CD4-positive, alpha-beta T cell (primary cell): ENCODE results near the gene ACVR1B. TPM values are rescaled to one million over a fixed set of nuclear protein-coding genes. Genes with fewer than 3 reads are reported as not detected.

Experiments
- ATAC-seq: fragments of 200-7000 bp; cut with Tn5 transposase; one replicate; pipeline ENCODE4 v1.10.0; 2022; ENCODE audit warnings: mild to moderate bottlenecking; ENCODE audit not compliant: poor library complexity
- CTCF ChIA-PET: fragments of 350-600 bp; sonication (Branson Sonifier 250); formaldehyde crosslinking; loops from one replicate; lab custom pipeline; 2021; ENCODE audit warnings: antibody characterized with exemption, inconsistent platforms; lab: Charles Lee
- POLR2A ChIA-PET: fragments of 350-600 bp; sonication (Branson Sonifier 250); formaldehyde crosslinking; loops from one replicate; lab custom pipeline; 2021; ENCODE audit warnings: antibody characterized with exemption, inconsistent platforms; lab: Charles Lee
- DNase-seq, 14 experiments: peaks; one replicate each; pipeline ENCODE4 v3.0.0-alpha.2; 2013 to 2020; ENCODE audit warnings: mixed read lengths in 2 of 14
- H3K27ac ChIP-seq, 2 donors: one replicate each; pipeline versions ENCODE4 v1.5.1 to v1.7.0; 2013; ENCODE audit warnings: low read length in 2 of 2, low read depth in 1 of 2, mild to moderate bottlenecking in 1 of 2
- H3K27me3 ChIP-seq, 2 experiments: 1 replicate in 1 of 2; 2 replicates in 1 of 2; pipeline versions ENCODE4 v1.6.1 to v1.7.0; 2013; ENCODE audit warnings: low read length in 2 of 2, control low read depth in 1 of 2, mild to moderate bottlenecking in 1 of 2, moderate library complexity in 1 of 2; ENCODE audit not compliant: insufficient read depth in 2 of 2, control insufficient read depth in 1 of 2
- H3K36me3 ChIP-seq: one replicate; pipeline ENCODE4 v1.6.1; 2013; ENCODE audit warnings: low read length, control low read depth; ENCODE audit not compliant: insufficient read depth
- H3K4me1 ChIP-seq: one replicate; pipeline ENCODE4 v1.6.1; 2013; ENCODE audit warnings: low read length, control low read depth; ENCODE audit not compliant: insufficient read depth
- H3K4me3 ChIP-seq: one replicate; pipeline ENCODE4 v1.5.1; 2013; ENCODE audit warnings: mild to moderate bottlenecking, low read length, moderate library complexity
- H3K9me3 ChIP-seq, 2 experiments: 1 replicate in 1 of 2; 2 replicates in 1 of 2; pipeline versions ENCODE4 v1.6.1 to v1.7.0; 2013; ENCODE audit warnings: low read length in 2 of 2, mild to moderate bottlenecking in 2 of 2, control low read depth in 1 of 2, moderate library complexity in 1 of 2; ENCODE audit not compliant: control insufficient read depth in 1 of 2, insufficient read depth in 1 of 2
- H3K27ac Mint-ChIP-seq: one replicate; pipeline ENCODE4 v1.8.0; 2020; ENCODE audit warnings: mixed read lengths
- H3K27me3 Mint-ChIP-seq: one replicate; pipeline ENCODE4 v1.8.0; 2021; ENCODE audit warnings: mixed read lengths
- H3K36me3 Mint-ChIP-seq: one replicate; pipeline ENCODE4 v1.8.0; 2021; ENCODE audit warnings: low read depth, mixed read lengths
- H3K4me1 Mint-ChIP-seq: one replicate; pipeline ENCODE4 v1.8.0; 2021; ENCODE audit warnings: low read depth, mixed read lengths
- H3K4me3 Mint-ChIP-seq: one replicate; pipeline ENCODE4 v1.8.0; 2020; ENCODE audit warnings: mild to moderate bottlenecking, mixed read lengths
- H3K9me3 Mint-ChIP-seq: one replicate; pipeline ENCODE4 v1.8.0; 2020; ENCODE audit warnings: mixed read lengths
- CTCF ChIP-seq: fragments of 200-600 bp; IDR thresholded peaks from one replicate; pipeline ENCODE4 v1.8.0; 2022; ENCODE audit warnings: antibody characterized with exemption, mild to moderate bottlenecking
- intact Hi-C, 2 experiments: fragments of 100-400 bp; cut with DNase I in 1 of 2; cut with micrococcal nuclease in 1 of 2; formaldehyde crosslinking; loops; one replicate each; pipeline versions ENCODE4 v1.15.1 to v1.9.0; 2023 to 2025; cut with DNase I, micrococcal nuclease
- total RNA-seq, 174 experiments: library from RNA in 2 of 174; stranded (reverse) in 2 of 174; gene quantifications; one replicate each; pipeline ENCODE4 v1.2.3 and lab custom pipeline; 2021 to 2026

Gene ACVR1B
- total RNA-seq, 2 experiments from 2014 or later = 14.2 to 14.5 TPM

GRCh38 chr12:51943346-51943745 lies 8.2 kb upstream of the ACVR1B start:
- Histone ChIP-seq H3K4me3 (no peak overlapping the region), H3K9me3 (peaks cover 5 to 9% of the 10 kb centered on the region in 2 experiments), H3K27ac (no peak overlapping the region), H3K4me1 (no peaks in the 10 kb centered on the region), H3K36me3 (no peaks in the 10 kb centered on the region), H3K27me3 (peaks cover 0 to 2% of the 10 kb centered on the region in 2 experiments)
- no peaks in the 10 kb centered on the region for H3K9me3 Mint-ChIP-seq
- H3K36me3 Mint-ChIP-seq = no peaks in the 10 kb centered on the region
- H3K27me3 Mint-ChIP-seq = no peaks in the 10 kb centered on the region
- no peak for TF ChIP-seq CTCF
- H3K4me1 Mint-ChIP-seq = peaks cover 6% of the 10 kb centered on the region
- DNase-seq = no peak
- intact Hi-C loops = no loop called here
- CTCF ChIA-PET = no interaction called here
- no peak overlapping the region for H3K4me3 Mint-ChIP-seq
- ATAC-seq = no peak
- POLR2A ChIA-PET = interaction anchor here (0.6 kb wide), 1 partner anchor 137 kb away, joined by 3 read pairs; no protein-coding TSS in a partner anchor
- no peak overlapping the region for H3K27ac Mint-ChIP-seq

DNA sequence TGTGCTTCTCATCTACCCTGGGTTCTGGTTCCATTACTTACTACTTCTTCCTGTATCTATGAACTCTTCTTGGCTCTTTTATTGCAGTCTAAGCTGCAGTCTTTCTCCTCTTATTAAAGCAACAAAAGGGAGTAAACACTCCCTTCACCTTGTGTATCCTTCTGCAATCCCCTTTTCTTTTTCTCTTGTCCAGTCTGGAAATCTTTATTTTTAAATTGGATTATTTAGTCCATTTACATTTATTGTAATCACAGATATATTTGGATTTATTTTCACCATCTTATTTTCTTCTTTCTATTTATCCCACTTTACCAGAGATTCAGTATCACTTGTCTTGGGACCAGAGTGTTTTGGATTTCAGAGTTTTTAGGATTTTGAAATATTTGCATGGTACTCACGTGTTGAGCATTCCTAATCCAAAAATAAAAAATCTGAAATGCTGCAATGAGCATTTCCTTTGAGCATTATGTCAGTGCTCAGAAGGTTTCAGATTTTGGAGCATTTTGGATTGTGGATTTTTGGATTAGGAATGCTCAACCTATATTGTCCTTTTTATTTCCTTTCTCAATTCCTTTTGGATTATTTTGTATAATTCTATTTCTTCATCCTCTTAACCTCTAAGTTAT lies 6.8 kb upstream of the ACVR1B start:
- TF ChIP-seq CTCF = no peak
- H3K4me1 ChIP-seq = no peaks in the 10 kb centered on the region
- ATAC-seq (no peak), DNase-seq (no peak)
- no peaks in the 10 kb centered on the region for H3K36me3 ChIP-seq
- H3K4me1 Mint-ChIP-seq = peaks cover 7% of the 10 kb centered on the region
- H3K27me3 Mint-ChIP-seq = no peaks in the 10 kb centered on the region
- H3K36me3 Mint-ChIP-seq = no peaks in the 10 kb centered on the region
- H3K4me3 Mint-ChIP-seq = no peak overlapping the region
- H3K4me3 ChIP-seq = no peak overlapping the region
- H3K27me3 ChIP-seq = peaks cover 0 to 2% of the 10 kb centered on the region in 2 experiments
- H3K9me3 ChIP-seq = peaks cover 5 to 9% of the 10 kb centered on the region in 2 experiments
- ChIA-PET CTCF (interaction anchor here (0.8 kb wide), 1 partner anchor 80 kb away, joined by 3 read pairs; no protein-coding TSS in a partner anchor), POLR2A (no interaction called here)
- H3K27ac Mint-ChIP-seq = no peak overlapping the region
- intact Hi-C loops = no loop called here
- H3K27ac ChIP-seq = no peak overlapping the region
- H3K9me3 Mint-ChIP-seq = no peaks in the 10 kb centered on the region

DNA sequence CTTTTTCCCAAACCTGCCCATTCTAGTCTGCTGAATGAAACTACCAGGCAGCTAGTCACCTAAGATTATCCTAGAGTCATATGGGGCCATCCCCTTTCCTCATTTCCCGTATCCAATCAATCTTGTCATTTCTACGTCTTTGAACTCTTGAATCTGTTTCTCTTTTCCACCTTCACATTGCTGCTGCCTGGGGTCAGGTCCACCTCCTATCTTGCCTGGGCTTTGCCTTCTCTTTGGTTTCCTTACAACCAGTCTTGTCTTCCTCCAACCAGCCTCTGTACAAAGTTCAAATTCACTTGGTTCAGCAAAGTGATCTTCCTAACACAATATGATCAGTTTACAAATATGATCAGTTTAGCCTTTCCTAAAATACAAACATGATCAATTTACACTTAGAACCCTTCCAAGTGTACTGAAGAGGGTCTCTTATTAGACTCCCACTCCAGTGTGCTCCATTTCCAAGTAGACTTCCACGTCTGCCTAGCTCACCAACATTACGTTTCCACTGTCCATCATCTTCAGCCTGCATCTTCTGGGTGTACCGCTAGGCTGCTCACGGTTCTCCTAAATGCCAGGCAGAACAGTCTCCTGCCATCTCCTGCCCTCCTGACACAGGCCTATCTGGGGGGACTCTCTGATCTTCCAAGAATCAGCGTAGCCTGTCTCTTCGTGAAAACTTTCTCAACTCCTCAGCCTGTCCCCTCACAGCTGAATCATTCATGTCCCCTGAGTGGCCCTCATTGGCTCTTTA lies 4.1 kb upstream of the ACVR1B start:
- no peak for TF ChIP-seq CTCF
- Mint-ChIP-seq H3K36me3 (peaks cover 5% of the 10 kb centered on the region), H3K9me3 (no peaks in the 10 kb centered on the region), H3K27me3 (no peaks in the 10 kb centered on the region), H3K4me1 (peaks cover 12% of the 10 kb centered on the region), H3K27ac (no peak overlapping the region), H3K4me3 (no peak overlapping the region)
- ATAC-seq (no peak), DNase-seq (no peak)
- H3K4me3 ChIP-seq = no peak overlapping the region
- CTCF ChIA-PET = no interaction called here
- H3K9me3 ChIP-seq = peaks cover 5 to 9% of the 10 kb centered on the region in 2 experiments
- intact Hi-C loops = no loop called here
- POLR2A ChIA-PET = no interaction called here
- H3K36me3 ChIP-seq = no peaks in the 10 kb centered on the region
- peaks cover 11% of the 10 kb centered on the region for H3K4me1 ChIP-seq
- H3K27me3 ChIP-seq = peaks cover 0 to 2% of the 10 kb centered on the region in 2 experiments
- no peak overlapping the region for H3K27ac ChIP-seq
